Stimulated activated CD8-positive, alpha-beta memory T cell treated with anti-CD3 and anti-CD28 coated beads, Interleukin-12 subunit alpha, Interleukin-12 subunit beta, amount 100 ng/mL, for 1 hour (primary cell): ENCODE results near the gene ZSCAN10.

Experiments
- DNase-seq: peaks from one replicate; pipeline ENCODE4 v3.0.0-alpha.2; 2020; ENCODE audit warnings: low read depth

The ZSCAN10 gene

DNA sequence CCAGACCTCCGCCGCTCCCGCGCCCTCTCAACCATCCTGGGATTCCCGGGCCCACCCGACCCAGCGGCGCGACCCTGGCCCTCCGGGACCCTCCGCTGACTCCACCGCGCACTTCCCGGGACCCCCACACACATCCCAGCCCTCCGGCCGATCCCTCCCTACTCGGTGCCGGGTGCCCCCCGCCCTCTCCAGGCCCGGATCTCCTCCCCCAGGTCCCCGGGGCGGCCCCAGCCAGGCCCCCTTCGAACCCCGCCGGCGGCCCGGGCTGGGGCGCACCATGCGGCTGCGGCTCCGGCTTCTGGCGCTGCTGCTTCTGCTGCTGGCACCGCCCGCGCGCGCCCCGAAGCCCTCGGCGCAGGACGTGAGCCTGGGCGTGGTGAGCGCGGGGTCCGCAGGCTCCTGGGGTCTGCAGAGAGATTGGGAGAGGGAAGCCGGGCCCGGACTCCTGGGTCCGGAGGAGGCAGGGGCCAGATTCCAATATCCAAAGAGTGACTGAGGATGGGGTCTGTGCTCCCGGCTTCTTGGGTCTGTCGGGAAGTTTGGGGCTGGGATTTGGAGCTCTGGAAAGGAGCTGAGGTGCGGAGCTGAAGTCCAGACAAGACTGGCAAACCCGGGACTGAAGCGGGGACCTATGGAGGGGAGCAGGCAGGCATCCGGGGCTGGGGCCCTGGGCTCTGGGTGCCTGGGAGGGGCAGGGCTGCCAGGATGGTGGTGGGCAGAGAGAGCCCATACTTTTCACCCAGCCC, 52.3 kb downstream of the ZSCAN10 start:
- DNase-seq: no peak

DNA sequence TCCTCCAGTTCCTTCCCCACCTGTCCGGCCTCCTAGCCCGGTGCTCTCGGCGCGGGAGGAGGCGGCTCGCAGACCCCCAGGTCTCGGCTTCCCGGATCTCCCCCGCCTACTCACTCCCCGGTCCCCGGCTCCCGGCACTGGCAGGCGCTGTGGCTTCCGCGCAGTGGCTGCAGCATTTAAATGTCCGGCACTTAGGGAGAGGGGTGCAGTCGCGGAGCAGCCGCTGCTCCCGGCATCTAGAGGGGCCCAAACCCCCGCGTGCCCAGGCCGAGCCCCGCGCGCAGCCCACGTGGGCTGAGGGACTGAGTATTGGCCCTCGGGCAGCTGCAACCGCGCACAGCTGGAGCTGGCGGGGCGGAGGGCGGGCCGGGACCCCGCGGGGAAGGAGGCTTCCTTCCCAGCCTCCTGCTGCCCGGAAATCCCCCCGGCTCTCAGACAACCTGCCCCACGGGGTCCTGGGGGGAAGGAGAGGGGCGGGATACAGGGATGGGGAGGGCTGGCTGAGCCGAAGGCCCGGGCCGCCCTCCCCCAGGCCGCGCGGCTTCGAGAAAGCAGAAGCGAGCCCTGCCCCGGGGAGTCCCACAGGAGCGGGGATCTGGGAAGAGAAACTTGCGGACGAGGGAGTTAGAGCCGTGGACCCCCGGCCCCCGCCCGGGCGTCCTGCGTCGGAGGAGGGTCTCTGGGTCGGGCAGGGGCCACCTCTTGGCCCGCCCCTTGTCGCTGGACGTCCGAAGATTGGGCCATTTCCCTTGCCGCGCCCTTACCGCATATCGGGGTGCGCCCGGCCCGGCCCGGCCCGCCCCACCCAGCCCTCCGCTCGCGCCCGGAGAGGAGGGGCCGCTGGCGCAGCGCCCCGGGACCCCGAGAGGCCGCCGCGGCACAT, 53.1 kb downstream of the ZSCAN10 start, which contains the start of gene MMP25:
TSS of gene MMP25 (plus strand) at position 804 of the 883 bp plus-strand sequence. CDS start 357 bp downstream, outside the sequence.
- DNase-seq: no peak

DNA sequence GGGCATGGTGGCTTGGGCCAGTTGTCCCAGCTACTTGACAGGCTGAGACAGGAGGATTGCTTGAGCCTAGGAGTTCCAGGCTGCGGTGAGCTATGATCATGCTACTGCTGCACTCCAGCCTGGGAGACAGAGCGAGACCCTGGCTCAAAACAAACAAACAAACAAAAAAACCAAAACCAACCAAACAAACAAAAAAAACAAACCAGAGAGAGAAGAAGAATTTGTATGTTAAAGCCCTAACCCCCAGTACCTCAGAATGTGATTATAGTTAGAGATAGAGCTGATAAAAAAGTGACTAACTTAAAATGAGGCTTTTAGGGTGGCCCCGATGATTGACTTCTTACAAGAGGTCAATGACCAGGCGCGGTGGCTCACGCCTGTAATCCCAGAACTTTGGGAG, 54.4 kb downstream of the ZSCAN10 start:
- DNase-seq: no peak

DNA sequence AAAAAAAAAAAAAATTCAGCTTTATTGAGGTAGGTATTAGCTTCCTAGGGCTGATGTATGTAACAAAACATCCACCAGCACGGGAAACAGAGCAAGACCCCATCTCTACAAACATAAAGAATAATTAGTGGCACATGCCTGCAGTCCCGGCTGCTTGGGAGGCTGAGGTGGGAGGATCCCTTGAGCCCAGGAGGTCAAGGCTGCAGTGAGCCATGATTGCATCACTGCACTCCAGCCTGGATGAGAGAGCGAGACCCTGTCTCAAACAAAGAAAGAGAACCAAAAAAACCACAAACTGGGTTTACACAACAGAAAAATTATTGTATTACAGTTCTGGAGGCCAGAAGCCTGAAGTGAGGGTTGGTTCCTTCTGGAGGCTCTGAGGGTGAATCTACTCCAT, 56.7 kb downstream of the ZSCAN10 start:
- no peak for DNase-seq

DNA sequence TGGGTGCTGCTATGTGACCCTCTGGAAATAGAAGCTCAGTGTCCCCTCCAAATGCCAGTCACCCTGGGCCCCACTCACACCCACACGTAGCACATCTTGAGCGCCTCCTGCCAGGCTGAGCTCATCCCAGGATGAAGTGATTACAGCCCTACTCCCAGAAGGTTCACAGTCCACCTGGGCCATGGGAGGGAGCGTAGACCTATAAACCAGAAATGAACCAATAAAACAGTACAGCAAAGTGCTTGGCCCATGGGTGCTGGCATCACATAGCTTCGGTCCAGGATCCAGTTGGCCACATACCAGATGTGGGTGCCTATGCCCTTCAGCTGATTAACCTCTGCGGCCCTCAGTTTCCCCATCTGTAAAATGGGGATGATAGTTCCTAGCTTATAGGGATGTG, 60.2 kb downstream of the ZSCAN10 start:
- no peak for DNase-seq
